Measurements from ENCODE around the gene FARP2. TPM values are rescaled to one million over a fixed set of nuclear protein-coding genes. Genes with fewer than 3 reads are reported as not detected.
"Not testable (repeated sequence)": the region's sequence is repeated elsewhere in the genome, so short reads cannot be mapped to it uniquely, and the experiment has no call there.

Gene FARP2
- polyA plus RNA-seq (2014; cell fraction: cytosol; rRNA removed) = 16.2 and 24.0 TPM in 2 replicates
- 36.2 and 40.0 TPM in 2 replicates for polyA plus RNA-seq (2014; cell fraction: nucleus; rRNA removed)

GRCh38 chr2:241355983-241356870 lies at the start of gene FARP2:
Gene FARP2 (plus strand): TSS chr2:241356285. CDS start chr2:241373108, 16,823 bp downstream.
- peak; percentile 98 for DNase-seq (ENCODE audit: low spot score)

- no peak for DNase-seq (ENCODE audit: low spot score)
Measured at GRCh38 chr2:241307055-241307454, 49.0 kb upstream of the FARP2 start.

DNA sequence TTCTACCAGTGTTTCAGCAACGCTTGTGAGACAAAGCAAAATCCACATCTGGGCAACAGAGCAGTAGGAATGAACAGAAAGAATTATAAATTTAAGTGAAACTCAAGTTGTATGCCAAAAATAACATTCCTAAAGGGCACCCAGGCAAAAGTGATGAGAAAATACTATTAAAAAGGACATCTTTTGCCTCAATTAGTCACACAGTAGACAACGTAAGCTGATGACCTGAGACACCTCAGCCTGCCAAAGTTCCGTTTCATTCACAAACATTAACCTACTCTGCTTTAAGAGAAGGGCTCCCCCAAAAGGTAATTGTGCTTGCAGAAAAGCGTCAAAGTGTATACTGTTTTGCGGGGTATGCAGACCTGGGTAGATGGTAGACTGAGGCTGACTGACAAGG lies 47.8 kb upstream of the FARP2 start:
- DNase-seq (ENCODE audit: low spot score) = no peak

DNA sequence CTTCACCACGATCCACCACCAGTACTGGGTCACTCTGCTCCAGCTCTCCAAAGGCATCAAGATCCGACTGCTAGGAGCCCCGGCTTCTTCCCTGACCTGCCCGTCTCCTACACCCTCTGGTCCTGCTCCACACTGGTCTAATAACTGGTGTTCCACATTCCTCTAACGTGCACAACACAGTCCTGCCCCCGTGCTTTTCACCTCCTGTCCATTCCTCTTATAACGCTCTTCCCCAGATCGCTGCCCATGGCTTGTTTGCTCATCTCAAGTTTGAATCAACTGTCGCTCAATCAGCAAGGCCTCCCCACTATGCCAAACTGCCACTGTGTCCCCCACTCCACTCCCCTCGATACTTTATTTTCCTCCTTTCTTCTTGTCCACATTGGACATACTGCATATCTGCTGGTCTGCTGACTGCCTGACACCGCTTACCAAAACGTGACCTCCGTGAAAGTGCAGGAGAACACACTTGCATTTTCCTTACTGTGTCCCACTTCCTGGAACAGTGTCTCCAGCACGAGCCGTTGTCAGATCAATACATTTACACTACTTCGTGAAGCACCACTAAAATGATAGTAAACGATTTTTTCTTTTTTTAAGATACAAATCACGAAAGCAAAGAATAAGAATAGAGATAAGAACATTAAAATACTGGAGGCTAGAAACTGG lies 47.1 kb upstream of the FARP2 start:
- DNase-seq (ENCODE audit: low spot score) = no peak

- no peak for DNase-seq (ENCODE audit: low spot score)
Measured at GRCh38 chr2:241309684-241310117, 46.4 kb upstream of the FARP2 start.

DNA sequence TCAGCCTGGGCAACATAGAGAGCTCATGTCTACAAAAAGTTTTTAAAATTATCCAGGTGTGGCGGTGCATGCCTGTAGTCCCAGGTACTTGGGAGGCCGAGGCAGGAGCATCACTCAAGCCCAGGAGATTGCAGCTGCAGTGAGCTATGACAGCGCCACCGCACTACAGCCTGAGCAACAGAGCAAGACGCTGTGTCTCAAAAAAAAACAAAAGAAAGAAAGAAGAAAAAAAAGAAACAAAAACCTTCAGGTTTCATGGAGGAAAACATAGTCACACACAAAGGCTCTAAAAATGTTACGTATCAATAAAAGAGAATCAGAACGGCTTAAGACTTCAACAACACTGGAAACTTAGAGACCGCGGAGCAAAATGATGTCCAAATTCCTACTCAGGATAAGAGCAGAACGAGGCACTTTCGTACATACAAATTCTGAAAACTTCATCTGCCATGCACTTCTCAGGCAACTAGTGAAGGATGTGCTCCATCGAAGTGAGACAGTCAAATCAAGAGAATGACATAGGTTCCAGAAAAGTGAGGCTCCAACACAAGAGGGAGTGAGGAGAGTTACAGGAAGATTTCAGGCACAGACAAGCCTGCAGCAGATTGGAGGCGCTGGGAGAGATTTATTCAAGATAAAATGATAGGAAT lies 45.0 kb upstream of the FARP2 start:
- no peak for DNase-seq (ENCODE audit: low spot score)

DNA sequence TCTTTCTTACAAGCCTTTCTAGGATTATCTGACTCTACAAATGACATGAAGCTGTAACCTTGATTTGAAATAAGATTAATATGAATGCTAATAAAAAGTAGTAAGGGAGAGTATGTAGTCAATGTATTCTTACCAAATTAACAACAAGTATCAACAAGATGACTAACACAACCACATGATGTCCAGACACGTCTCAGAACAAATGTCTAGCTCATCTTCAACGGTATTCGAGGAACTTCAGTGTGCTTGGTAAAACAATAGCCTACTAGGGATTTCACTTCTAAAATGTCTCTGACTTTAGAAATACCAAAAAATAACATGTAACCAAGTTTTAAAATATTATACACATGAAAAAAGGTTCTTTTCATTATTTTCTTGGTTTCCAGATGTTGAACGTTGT lies 44.0 kb upstream of the FARP2 start:
- DNase-seq (ENCODE audit: low spot score) = no peak

GRCh38 chr2:241313543-241314095 lies 42.5 kb upstream of the FARP2 start:
- DNase-seq (ENCODE audit: low spot score) = no peak

- DNase-seq (ENCODE audit: low spot score) = no peak
Measured at GRCh38 chr2:241314226-241315092, 41.6 kb upstream of the FARP2 start.

GRCh38 chr2:241315093-241315878 lies 40.8 kb upstream of the FARP2 start, which contains the start of gene HDLBP:
Gene HDLBP (minus strand): TSS chr2:241315672. CDS start chr2:241266869, 48,803 bp downstream.
- peak; percentile 98 for DNase-seq (ENCODE audit: low spot score)

DNA sequence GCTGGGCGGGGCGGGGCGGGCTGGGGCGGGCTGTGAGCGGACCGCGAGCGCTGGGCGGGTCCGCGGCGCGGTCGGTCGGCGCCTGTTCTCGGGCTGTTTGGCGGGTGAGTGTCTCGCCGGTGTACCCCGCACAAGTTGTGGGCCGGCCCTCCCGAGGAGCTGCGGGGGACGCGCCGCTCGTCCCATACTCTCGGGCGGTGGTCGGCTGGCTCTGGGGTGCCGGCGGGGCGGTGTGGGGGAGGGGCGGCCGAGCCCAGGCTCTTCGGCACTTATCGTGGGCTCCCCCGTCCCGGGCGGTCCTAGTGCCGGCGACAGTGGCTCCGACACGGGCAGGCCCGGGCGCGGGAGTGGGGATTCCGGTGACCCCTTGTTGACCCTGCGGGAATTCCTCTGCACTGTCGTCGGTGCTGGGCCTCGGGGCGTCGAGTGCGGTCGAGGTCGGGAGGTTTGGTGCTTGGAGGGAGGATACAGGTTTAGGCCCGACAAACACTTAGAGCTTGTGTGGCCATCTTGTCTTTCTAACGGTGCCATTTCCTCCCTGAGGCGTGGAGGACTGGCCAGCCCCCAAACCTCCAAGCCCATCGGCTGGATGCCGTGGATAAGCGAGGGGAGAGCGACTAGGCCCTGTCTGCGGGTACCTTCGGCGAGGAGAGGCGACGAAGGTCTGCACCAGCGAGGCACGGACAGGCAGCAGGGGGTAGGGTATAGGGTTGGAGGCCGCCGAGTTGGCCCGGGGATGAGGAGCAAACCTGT lies 40.0 kb upstream of the FARP2 start, which contains the start of gene SEPTIN2:
Gene SEPTIN2, plus strand, starts transcription at position 47 of the 753 bp plus-strand sequence. CDS start 8,308 bp downstream, outside the sequence.
- DNase-seq (ENCODE audit: low spot score) = peak; percentile 65

DNA sequence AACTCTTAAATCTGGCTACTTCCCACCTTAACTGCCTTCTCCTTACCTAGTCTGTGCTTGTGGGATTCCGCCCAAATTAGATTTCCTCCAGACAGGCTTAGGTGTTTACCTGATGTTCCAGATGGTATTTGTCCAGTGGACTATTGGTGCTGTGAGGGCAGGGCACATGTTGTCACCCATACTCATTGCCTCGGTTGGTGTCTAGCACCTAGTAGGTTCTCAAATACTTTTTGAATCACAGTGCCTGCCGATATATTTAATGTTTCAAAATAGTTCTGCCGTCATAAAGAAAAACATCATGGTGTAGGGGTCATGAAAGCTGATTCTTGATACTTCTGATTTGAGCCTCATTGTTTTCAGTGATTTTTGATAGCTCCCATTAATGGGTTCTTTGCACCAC lies 39.3 kb upstream of the FARP2 start:
- DNase-seq (ENCODE audit: low spot score) = no peak

DNA sequence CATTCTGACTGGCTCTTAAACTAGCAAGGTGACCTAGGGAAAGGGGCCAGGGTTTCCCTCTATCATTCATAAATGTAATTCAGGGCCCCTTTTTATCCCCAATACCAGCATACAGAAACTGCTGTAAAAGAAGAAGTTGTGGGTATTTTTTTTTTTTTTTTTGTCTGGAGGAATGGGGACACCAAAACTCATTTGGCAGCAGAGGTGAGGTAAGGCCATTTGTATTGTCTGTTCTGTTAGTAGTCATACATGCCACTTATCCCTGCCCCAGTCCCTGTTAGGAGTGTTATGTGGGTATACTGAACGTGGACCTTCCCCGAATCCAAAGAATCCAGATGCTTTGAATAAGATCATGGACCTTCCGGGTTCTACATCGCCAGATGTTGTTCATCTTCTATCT lies 38.7 kb upstream of the FARP2 start:
- DNase-seq (ENCODE audit: low spot score) = no peak

- not testable (repeated sequence) for DNase-seq (ENCODE audit: low spot score)
Measured at GRCh38 chr2:241318830-241319229, 37.3 kb upstream of the FARP2 start.

DNA sequence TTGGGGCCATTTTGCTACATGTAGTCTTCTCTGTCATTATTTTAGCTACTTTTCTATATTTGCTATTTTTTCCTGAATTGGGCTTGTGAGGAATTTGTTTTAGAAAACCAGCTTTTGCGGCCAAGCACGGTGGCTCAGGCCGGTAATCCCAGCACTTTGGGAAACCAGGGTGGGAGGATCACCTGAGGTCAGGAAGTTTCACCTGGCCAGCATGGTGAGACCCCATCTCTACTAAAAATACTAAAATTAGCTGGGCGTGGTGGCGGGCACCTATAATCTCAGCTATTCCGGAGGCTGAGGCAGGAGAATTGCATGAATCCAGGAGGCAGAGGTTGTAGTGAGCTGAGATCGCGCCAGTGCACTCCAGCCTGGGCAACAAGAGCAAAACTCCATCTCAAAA lies 35.7 kb upstream of the FARP2 start:
- DNase-seq (ENCODE audit: low spot score) = no peak

- DNase-seq (ENCODE audit: low spot score) = no peak
Measured at GRCh38 chr2:241321033-241321432, 35.1 kb upstream of the FARP2 start.

GRCh38 chr2:241321886-241322285 lies 34.2 kb upstream of the FARP2 start:
- no peak for DNase-seq (ENCODE audit: low spot score)

DNA sequence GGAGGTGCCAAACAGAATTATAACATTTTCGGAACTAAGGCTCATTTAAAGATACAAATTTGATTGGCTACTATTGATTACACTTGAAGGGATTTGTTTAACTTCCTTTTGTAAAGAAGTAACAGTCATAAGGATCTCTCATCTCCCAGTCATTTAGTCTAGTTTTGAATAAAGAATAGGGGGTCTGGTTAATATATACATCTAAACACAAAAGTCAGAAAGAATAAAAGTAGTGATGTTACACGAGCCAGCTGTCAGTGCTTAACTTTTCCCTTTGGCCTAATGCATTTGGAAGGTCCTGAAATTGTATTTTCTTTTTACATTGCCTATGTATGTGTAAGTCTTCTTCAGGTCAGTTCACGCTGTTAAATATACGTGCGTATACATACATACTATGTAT lies 32.3 kb upstream of the FARP2 start:
- no peak for DNase-seq (ENCODE audit: low spot score)

- DNase-seq (ENCODE audit: low spot score) = no peak
Measured at GRCh38 chr2:241324775-241325174, 31.3 kb upstream of the FARP2 start.

Measured in SK-N-DZ (cell line).